K562 (cell line): Measurements from ENCODE around the gene ADAMTS15.

Source experiments
- ATF6 ChIP-seq: sonication (generic); formaldehyde crosslinking; IDR thresholded peaks from 2 replicates; pipeline ENCODE4 v1.4.0; 2020; ENCODE audit warnings: mild to moderate bottlenecking, missing genetic modification reagents
- CTCF ChIP-seq, 3 experiments: IDR thresholded peaks in 2 of 3; conservative IDR thresholded peaks in 1 of 3; 2 replicates each; pipeline ENCODE4 v1.5.1; 2011 to 2012; ENCODE audit warnings: low read length in 3 of 3, mild to moderate bottlenecking in 3 of 3, control low read depth in 2 of 3, improper control_type of control experiment in 1 of 3, inconsistent platforms in 1 of 3, low read depth in 1 of 3, mixed read lengths in 1 of 3, moderate library complexity in 1 of 3; ENCODE audit not compliant: insufficient read depth in 2 of 3
- FOXK2 ChIP-seq, 2 experiments: fragments of 450-650 bp; IDR thresholded peaks in 1 of 2; conservative IDR thresholded peaks in 1 of 2; 2 replicates each; pipeline ENCODE4 v1.6.1; 2016; ENCODE audit warnings: low read depth in 2 of 2, mild to moderate bottlenecking in 1 of 2
- MXI1 ChIP-seq: IDR thresholded peaks from 2 replicates; pipeline ENCODE4 v1.6.1; 2011; ENCODE audit warnings: low read depth, mild to moderate bottlenecking, improper control_type of control experiment, low read length
- NR2C1 ChIP-seq, 2 experiments: fragments of 450-650 bp; IDR thresholded peaks; 2 replicates each; pipeline ENCODE4 v1.6.1; 2017; ENCODE audit warnings: mild to moderate bottlenecking in 2 of 2, antibody characterized with exemption in 1 of 2, inconsistent platforms in 1 of 2, missing compliant biosample characterization in 1 of 2, missing genetic modification characterization in 1 of 2
- YY1 ChIP-seq, 3 experiments: IDR thresholded peaks; 2 replicates each; pipeline ENCODE4 v1.6.1; 2011; ENCODE audit warnings: low read length in 2 of 3, mild to moderate bottlenecking in 2 of 3, moderate library complexity in 2 of 3, borderline replicate concordance in 1 of 3, control low read depth in 1 of 3, low read depth in 1 of 3; ENCODE audit not compliant: insufficient read depth in 3 of 3, insufficient replicate concordance in 2 of 3, control insufficient read depth in 1 of 3, insufficient read length in 1 of 3; ENCODE audit errors: extremely low read depth in 1 of 3

GRCh38 chr11:130477586-130478203 lies 29.2 kb downstream of the ADAMTS15 start:
- no peak for TF ChIP-seq YY1 (IDR thresholded peaks at IDR 0.05; ENCODE audit: borderline replicate concordance in 1 of 3, control insufficient read depth in 1 of 3, extremely low read depth in 1 of 3, insufficient read depth in 3 of 3, insufficient read length in 1 of 3, insufficient replicate concordance in 2 of 3, low read depth in 1 of 3, low read length in 2 of 3)
- TF ChIP-seq CTCF (IDR thresholded peaks at IDR 0.05 in 2 of 3, conservative IDR thresholded peaks at IDR 0.05 in 1 of 3; ENCODE audit: insufficient read depth in 2 of 3, low read depth in 1 of 3, low read length in 3 of 3): no peak
- no peak for TF ChIP-seq MXI1
- no peak for TF ChIP-seq FOXK2 (conservative IDR thresholded peaks at IDR 0.05 in 1 of 2, IDR thresholded peaks at IDR 0.05 in 1 of 2; ENCODE audit: low read depth in 2 of 2)
- TF ChIP-seq NR2C1 (IDR thresholded peaks at IDR 0.05): no peak
- no peak for TF ChIP-seq NR2C1 (tag; IDR thresholded peaks at IDR 0.05)
- TF ChIP-seq ATF6 (CRISPR knock-in tag): no peak
